Neuronal stem cell (in vitro differentiated cells): ENCODE results near the gene PSMG3.

Source experiments
- DNase-seq: peaks from one replicate; pipeline ENCODE4 v3.0.0-alpha.2; 2013; ENCODE audit warnings: low spot score
- H2AFZ ChIP-seq: one replicate; pipeline ENCODE4 v1.6.1; 2013; ENCODE audit warnings: mild to moderate bottlenecking, low read length, inconsistent platforms
- H2AK5ac ChIP-seq: 2 replicates; pipeline ENCODE4 v1.6.1; 2013; ENCODE audit warnings: low read depth, mild to moderate bottlenecking, inconsistent platforms, low read length, moderate library complexity, mixed read lengths
- H2BK120ac ChIP-seq: 2 replicates; pipeline ENCODE4 v1.6.1; 2013; ENCODE audit warnings: low read depth, mild to moderate bottlenecking, inconsistent platforms, low read length, moderate library complexity, mixed read lengths
- H2BK12ac ChIP-seq: one replicate; pipeline ENCODE4 v1.6.1; 2013; ENCODE audit warnings: low read length, inconsistent platforms
- H2BK15ac ChIP-seq: 2 replicates; pipeline ENCODE4 v1.6.1; 2013; ENCODE audit warnings: mild to moderate bottlenecking, low read length, inconsistent platforms, mixed read lengths
- H2BK5ac ChIP-seq: one replicate; pipeline ENCODE4 v1.6.1; 2013; ENCODE audit warnings: inconsistent platforms, mild to moderate bottlenecking, low read length, moderate library complexity
- H3K14ac ChIP-seq: one replicate; pipeline ENCODE4 v1.6.1; 2013; ENCODE audit warnings: low read length, inconsistent platforms
- H3K18ac ChIP-seq: 2 replicates; pipeline ENCODE4 v1.6.1; 2013; ENCODE audit warnings: low read length, inconsistent platforms
- H3K23ac ChIP-seq: 2 replicates; pipeline ENCODE4 v1.6.1; 2013; ENCODE audit warnings: low read depth, mild to moderate bottlenecking, mixed read lengths, low read length, inconsistent platforms; ENCODE audit not compliant: poor library complexity
- H3K27ac ChIP-seq: replicated peaks from 3 replicates; pipeline ENCODE4 v1.5.1; 2013; ENCODE audit warnings: low read length, inconsistent platforms
- H3K27me3 ChIP-seq, 3 experiments: 2 replicates each; pipeline ENCODE4 v1.6.1; 2013; ENCODE audit warnings: low read length in 3 of 3, mild to moderate bottlenecking in 2 of 3, inconsistent platforms in 1 of 3, low read depth in 1 of 3, mixed read lengths in 1 of 3, moderate library complexity in 1 of 3; ENCODE audit not compliant: control insufficient read depth in 3 of 3, insufficient read depth in 3 of 3
- H3K36me3 ChIP-seq, 2 donors: replicated peaks in 1 of 2; 2 replicates each; pipeline ENCODE4 v1.6.1; 2013; ENCODE audit warnings: low read length in 2 of 2; ENCODE audit not compliant: control insufficient read depth in 2 of 2, insufficient read depth in 2 of 2
- H3K4ac ChIP-seq: 2 replicates; pipeline ENCODE4 v1.6.1; 2013; ENCODE audit warnings: inconsistent platforms, mild to moderate bottlenecking, low read length, moderate library complexity
- H3K4me1 ChIP-seq, 2 donors: 1 replicate in 1 of 2; 2 replicates in 1 of 2; pipeline ENCODE4 v1.6.1; 2013; ENCODE audit warnings: low read length in 2 of 2, low read depth in 1 of 2; ENCODE audit not compliant: control insufficient read depth in 2 of 2, insufficient read depth in 1 of 2
- H3K4me2 ChIP-seq: one replicate; pipeline ENCODE4 v1.6.1; 2013; ENCODE audit warnings: mild to moderate bottlenecking, low read length, inconsistent platforms; ENCODE audit not compliant: insufficient read depth, poor library complexity, severe bottlenecking
- H3K4me3 ChIP-seq, 2 donors: 2 replicates each; pipeline ENCODE4 v1.5.1; 2013; ENCODE audit warnings: low read length in 2 of 2, mild to moderate bottlenecking in 2 of 2, inconsistent platforms in 1 of 2, moderate library complexity in 1 of 2
- H3K79me1 ChIP-seq: one replicate; pipeline ENCODE4 v1.6.1; 2013; ENCODE audit warnings: low read depth, mild to moderate bottlenecking, inconsistent platforms, low read length, moderate library complexity
- H3K9ac ChIP-seq: one replicate; pipeline ENCODE4 v1.6.1; 2013; ENCODE audit warnings: mild to moderate bottlenecking, low read depth, low read length, inconsistent platforms; ENCODE audit not compliant: poor library complexity
- H3K9me3 ChIP-seq, 2 donors: replicated peaks in 1 of 2; 2 replicates each; pipeline versions ENCODE3 to v1.6.1; 2013; ENCODE audit warnings: low read length in 2 of 2, mild to moderate bottlenecking in 2 of 2, inconsistent platforms in 1 of 2, low read depth in 1 of 2, mixed read lengths in 1 of 2, moderate library complexity in 1 of 2; ENCODE audit not compliant: control insufficient read depth in 2 of 2, insufficient read depth in 1 of 2
- H4K8ac ChIP-seq: one replicate; pipeline ENCODE4 v1.6.1; 2013; ENCODE audit warnings: low read depth, mild to moderate bottlenecking, inconsistent platforms, low read length, moderate library complexity
- H4K91ac ChIP-seq: one replicate; pipeline ENCODE4 v1.6.1; 2013; ENCODE audit warnings: low read length, low read depth, mild to moderate bottlenecking, inconsistent platforms; ENCODE audit not compliant: poor library complexity
- WGBS, 2 donors: extraction: QIAGEN DNeasy Blood & Tissue Kit; methylation state at CpG; one replicate each; pipeline ENCODE4 v1.1.7; 2013; ENCODE audit warnings: missing lambda C conversion rate in 2 of 2, mixed read lengths in 1 of 2; ENCODE audit not compliant: insufficient read length in 2 of 2, insufficient replicate concordance in 1 of 2; ENCODE audit errors: extremely low coverage in 2 of 2; 5-methylcytosine and 5-hydroxymethylcytosine counted together

PSMG3 gene

GRCh38 chr7:1531263-1531978 lies 38.4 kb downstream of the PSMG3 start:
- Histone ChIP-seq H4K91ac (no peak overlapping the region), H3K4ac (no peak overlapping the region), H2AFZ (no peak overlapping the region), H3K79me1 (peaks cover 8% of the 10 kb centered on the region), H3K4me1 (peaks cover 29 to 38% of the 10 kb centered on the region in 2 donors), H2AK5ac (peak overlapping the region; percentile 47), H3K23ac (peak overlapping the region; percentile 87), H3K27ac (no peak overlapping the region), H3K4me2 (peak overlapping the region; percentile 69), H2BK5ac (peak overlapping the region; percentile 87), H2BK120ac (no peak overlapping the region), H2BK12ac (peak overlapping the region; percentile 84), H3K9me3 (no peaks in the 10 kb centered on the region), H3K27me3 (peaks cover 0 to 21% (median 9%) of the 10 kb centered on the region in 3 experiments), H3K36me3 (no peaks in the 10 kb centered on the region), H3K14ac (peak overlapping the region; percentile 21), H4K8ac (peak overlapping the region; percentile 17), H3K18ac (peak overlapping the region; percentile 95), H2BK15ac (peak overlapping the region; percentile 49), H3K9ac (no peak overlapping the region), H3K4me3 (peak overlapping the region; percentile 53 to 72)
- no peak for DNase-seq
- no CpG with 5 or more reads among the region's 55 CpGs for WGBS, 2 donors

GRCh38 chr7:1530946-1531262 lies 38.9 kb downstream of the PSMG3 start:
- Histone ChIP-seq H2BK5ac (peak overlapping the region; percentile 87), H2BK120ac (no peak overlapping the region), H3K27me3 (peaks cover 0 to 22% (median 9%) of the 10 kb centered on the region in 3 experiments), H3K14ac (no peak overlapping the region), H3K4me3 (peak overlapping the region; percentile 53 to 82), H4K8ac (no peak overlapping the region), H3K27ac (no peak overlapping the region), H2BK15ac (no peak overlapping the region), H3K9me3 (no peaks in the 10 kb centered on the region), H3K4me2 (peak overlapping the region; percentile 69), H2BK12ac (no peak overlapping the region), H2AK5ac (peak overlapping the region; percentile 47), H3K23ac (no peak overlapping the region), H3K4me1 (peaks cover 26 to 34% of the 10 kb centered on the region in 2 donors), H3K79me1 (peaks cover 8% of the 10 kb centered on the region), H3K18ac (peak overlapping the region; percentile 57), H3K9ac (no peak overlapping the region), H4K91ac (no peak overlapping the region), H3K4ac (no peak overlapping the region), H3K36me3 (no peaks in the 10 kb centered on the region), H2AFZ (no peak overlapping the region)
- no peak for DNase-seq
- no CpG with 5 or more reads among the region's 45 CpGs for WGBS, 2 donors

- Histone ChIP-seq H2BK120ac (no peak overlapping the region), H3K9me3 (no peaks in the 10 kb centered on the region), H3K18ac (peak overlapping the region; percentile 68), H2BK15ac (peak overlapping the region; percentile 4), H3K79me1 (peaks cover 6% of the 10 kb centered on the region), H2AK5ac (peak overlapping the region; percentile 94), H2AFZ (no peak overlapping the region), H3K14ac (no peak overlapping the region), H3K27ac (no peak overlapping the region), H3K4ac (no peak overlapping the region), H3K27me3 (peaks cover 0 to 22% (median 9%) of the 10 kb centered on the region in 3 experiments), H3K9ac (no peak overlapping the region), H3K4me1 (peaks cover 21 to 33% of the 10 kb centered on the region in 2 donors), H3K4me3 (peak overlapping the region in 1 of 2 donors; percentile 53), H3K4me2 (no peak overlapping the region), H3K23ac (no peak overlapping the region), H4K91ac (no peak overlapping the region), H2BK12ac (no peak overlapping the region), H4K8ac (no peak overlapping the region), H3K36me3 (no peaks in the 10 kb centered on the region), H2BK5ac (no peak overlapping the region)
- no CpG with 5 or more reads among the region's 21 CpGs for WGBS, 2 donors
- no peak for DNase-seq
These were observed 40.3 kb downstream of the PSMG3 start for GRCh38 chr7:1529383-1530116.

GRCh38 chr7:1526271-1526754 lies 43.5 kb downstream of the PSMG3 start:
- H4K8ac ChIP-seq: no peak overlapping the region
- no peak for DNase-seq

More at GRCh38 chr7:1526271-1526754, 43.5 kb downstream of the PSMG3 start:
- peak overlapping the region; percentile 85 for H3K18ac ChIP-seq
- H2AFZ ChIP-seq: no peak overlapping the region
- H3K4me2 ChIP-seq: no peak overlapping the region
- no peak overlapping the region for H3K4ac ChIP-seq
- no peaks in the 10 kb centered on the region for H3K9me3 ChIP-seq
- no peak overlapping the region for H2BK120ac ChIP-seq
- H4K91ac ChIP-seq: no peak overlapping the region
- H2BK12ac ChIP-seq: peak overlapping the region; percentile 58
- H3K4me3 ChIP-seq: no peak overlapping the region
- peaks cover 3% of the 10 kb centered on the region for H3K79me1 ChIP-seq
- peaks cover 2 to 3% of the 10 kb centered on the region in 2 donors for H3K4me1 ChIP-seq
- H2BK5ac ChIP-seq: no peak overlapping the region
- peaks cover 0 to 12% (median 4%) of the 10 kb centered on the region in 3 experiments for H3K27me3 ChIP-seq
- no CpG with 5 or more reads among the region's 6 CpGs for WGBS, 2 donors
- no peaks in the 10 kb centered on the region for H3K36me3 ChIP-seq
- H2BK15ac ChIP-seq: peak overlapping the region; percentile 49
- H3K23ac ChIP-seq: peak overlapping the region; percentile 80
- no peak overlapping the region for H3K27ac ChIP-seq
- peak overlapping the region; percentile 70 for H2AK5ac ChIP-seq
- H3K9ac ChIP-seq: no peak overlapping the region
- no peak overlapping the region for H3K14ac ChIP-seq
